OCI-LY3 (cell line): Measurements from ENCODE around the gene MTMR11.

ENCODE experiments used
- H2AFZ ChIP-seq: fragments of 200-600, 300-600 bp; shearing (Covaris generic); 2 replicates; pipeline ENCODE4 v1.6.0; 2014; ENCODE audit warnings: antibody characterized with exemption, low read depth, low read length
- H3K27ac ChIP-seq: fragments of 200-600, 300-600 bp; sonication (generic); 2 replicates; pipeline ENCODE4 v1.5.1; 2014; ENCODE audit warnings: mild to moderate bottlenecking, low read length, moderate library complexity, mixed read lengths
- H3K27me3 ChIP-seq: fragments of 200-600, 300-600 bp; sonication (generic); 2 replicates; pipeline ENCODE4 v1.6.1; 2014; ENCODE audit warnings: low read depth, low read length, mixed read lengths
- H3K36me3 ChIP-seq: fragments of 200-600, 300-600 bp; sonication (generic); replicated peaks from 2 replicates; pipeline ENCODE3; 2014; ENCODE audit warnings: low read depth, low read length, mixed read lengths
- H3K4me1 ChIP-seq: fragments of 300-600, 200-600 bp; sonication (generic); 2 replicates; pipeline ENCODE4 v1.6.1; 2014; ENCODE audit warnings: low read length, mixed read lengths
- H3K4me2 ChIP-seq: fragments of 200-600, 300-600 bp; sonication (generic); 2 replicates; pipeline ENCODE4 v1.6.1; 2014; ENCODE audit warnings: low read length, mixed read lengths
- H3K4me3 ChIP-seq: fragments of 300-600, 200-600 bp; sonication (generic); 2 replicates; pipeline ENCODE4 v1.5.1; 2014; ENCODE audit warnings: antibody characterized with exemption, mild to moderate bottlenecking, low read length, moderate library complexity
- H3K79me2 ChIP-seq: fragments of 300-600, 200-600 bp; shearing (Covaris generic); 2 replicates; pipeline ENCODE4 v1.6.1; 2014; ENCODE audit warnings: mild to moderate bottlenecking, low read length, mixed read lengths
- H3K9ac ChIP-seq: fragments of 300-600, 200-600 bp; shearing (Covaris generic); 2 replicates; pipeline ENCODE4 v1.6.0; 2014; ENCODE audit warnings: mild to moderate bottlenecking, low read length, moderate library complexity
- H3K9me3 ChIP-seq: fragments of 200-600, 300-600 bp; shearing (Covaris generic); 2 replicates; pipeline ENCODE4 v1.6.1; 2014; ENCODE audit warnings: low read length, mixed read lengths; ENCODE audit not compliant: insufficient read depth
- H4K20me1 ChIP-seq: fragments of 200-600, 300-600 bp; sonication (generic); 2 replicates; pipeline ENCODE4 v1.6.1; 2016; ENCODE audit warnings: low read length, mixed read lengths; ENCODE audit not compliant: insufficient read depth
- EZH2phosphoT487 ChIP-seq: fragments of 200-600 bp; shearing (Covaris generic); IDR thresholded peaks from 2 replicates; pipeline ENCODE4 v1.6.1; 2018; ENCODE audit warnings: antibody characterized with exemption, mixed run types, low read depth
- TF ChIP-seq, protein P1 (sequence below): fragments of 200-600, 300-600 bp; sonication (generic); IDR thresholded peaks from 2 replicates; pipeline ENCODE4 v1.5.1; 2014; ENCODE audit warnings: antibody characterized with exemption, low read length, low read depth

Gene MTMR11

GRCh38 chr1:149967041-149967440 is 30.4 kb upstream of the MTMR11 start:
- no peak for TF ChIP-seq EZH2phosphoT487
- TF ChIP-seq, protein P1, sequence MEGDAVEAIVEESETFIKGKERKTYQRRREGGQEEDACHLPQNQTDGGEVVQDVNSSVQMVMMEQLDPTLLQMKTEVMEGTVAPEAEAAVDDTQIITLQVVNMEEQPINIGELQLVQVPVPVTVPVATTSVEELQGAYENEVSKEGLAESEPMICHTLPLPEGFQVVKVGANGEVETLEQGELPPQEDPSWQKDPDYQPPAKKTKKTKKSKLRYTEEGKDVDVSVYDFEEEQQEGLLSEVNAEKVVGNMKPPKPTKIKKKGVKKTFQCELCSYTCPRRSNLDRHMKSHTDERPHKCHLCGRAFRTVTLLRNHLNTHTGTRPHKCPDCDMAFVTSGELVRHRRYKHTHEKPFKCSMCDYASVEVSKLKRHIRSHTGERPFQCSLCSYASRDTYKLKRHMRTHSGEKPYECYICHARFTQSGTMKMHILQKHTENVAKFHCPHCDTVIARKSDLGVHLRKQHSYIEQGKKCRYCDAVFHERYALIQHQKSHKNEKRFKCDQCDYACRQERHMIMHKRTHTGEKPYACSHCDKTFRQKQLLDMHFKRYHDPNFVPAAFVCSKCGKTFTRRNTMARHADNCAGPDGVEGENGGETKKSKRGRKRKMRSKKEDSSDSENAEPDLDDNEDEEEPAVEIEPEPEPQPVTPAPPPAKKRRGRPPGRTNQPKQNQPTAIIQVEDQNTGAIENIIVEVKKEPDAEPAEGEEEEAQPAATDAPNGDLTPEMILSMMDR, result no peak
- H4K20me1 ChIP-seq, result no peaks in the 10 kb centered on the region
- H3K79me2 ChIP-seq, result no peaks in the 10 kb centered on the region

DNA sequence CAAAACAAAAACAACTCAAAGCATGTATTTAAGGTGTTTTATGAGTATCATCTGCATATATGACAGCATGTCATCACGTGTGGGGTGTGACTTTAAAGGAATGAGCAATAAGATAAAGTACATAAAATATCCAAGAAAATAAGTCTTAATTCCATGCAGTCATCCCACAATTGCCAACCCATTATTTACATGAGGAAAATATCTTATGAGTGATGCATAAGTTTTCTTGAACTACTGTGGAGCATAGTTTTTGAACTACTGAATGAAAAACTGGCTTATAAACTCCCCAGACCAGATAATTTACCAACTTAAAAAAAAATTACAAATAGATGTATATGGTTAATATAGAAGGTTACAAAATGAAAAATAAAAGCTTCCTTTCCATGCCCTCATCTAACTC is 29.7 kb upstream of the MTMR11 start:
- no peak overlapping the region for H3K4me2 ChIP-seq
- no peak overlapping the region for H3K27ac ChIP-seq
- TF ChIP-seq EZH2phosphoT487, result no peak
- TF ChIP-seq, protein P1, result no peak
- no peak overlapping the region for H2AFZ ChIP-seq
- no peaks in the 10 kb centered on the region for H3K4me1 ChIP-seq
- no peak overlapping the region for H3K4me3 ChIP-seq
- H3K27me3 ChIP-seq, result no peaks in the 10 kb centered on the region
- H3K79me2 ChIP-seq, result no peaks in the 10 kb centered on the region
- no peaks in the 10 kb centered on the region for H3K9me3 ChIP-seq
- no peak overlapping the region for H3K9ac ChIP-seq
- no peaks in the 10 kb centered on the region for H4K20me1 ChIP-seq
- H3K36me3 ChIP-seq, result peaks cover 17% of the 10 kb centered on the region

More at GRCh38 chr1:149967041-149967440, 30.4 kb upstream of the MTMR11 start:
- no peaks in the 10 kb centered on the region for H3K27me3 ChIP-seq
- peaks cover 17% of the 10 kb centered on the region for H3K36me3 ChIP-seq
- H3K27ac ChIP-seq, result no peak overlapping the region
- no peak overlapping the region for H2AFZ ChIP-seq
- no peaks in the 10 kb centered on the region for H3K4me1 ChIP-seq
- no peak overlapping the region for H3K4me3 ChIP-seq
- H3K9me3 ChIP-seq, result no peaks in the 10 kb centered on the region
- no peak overlapping the region for H3K4me2 ChIP-seq
- H3K9ac ChIP-seq, result no peak overlapping the region

DNA sequence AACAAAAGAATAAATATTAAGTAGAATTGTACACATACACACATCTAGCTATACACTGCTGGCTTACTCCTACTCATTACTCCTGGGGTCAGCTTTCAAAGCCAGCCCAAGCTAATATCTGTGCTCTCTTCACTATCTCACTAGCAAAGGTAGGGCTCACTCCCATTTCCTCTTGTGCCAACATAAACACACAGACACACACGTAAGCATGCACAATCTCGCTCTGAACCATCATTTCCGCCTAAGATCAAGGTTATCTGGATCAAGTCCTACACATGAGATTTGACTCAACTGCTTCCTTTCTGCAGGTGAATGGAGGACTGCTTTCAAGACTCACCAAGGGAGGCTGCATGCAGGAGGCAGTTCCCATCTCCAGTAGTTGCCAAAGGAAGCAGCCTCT is 28.8 kb upstream of the MTMR11 start:
- Histone ChIP-seq H3K79me2 (no peaks in the 10 kb centered on the region), H2AFZ (no peak overlapping the region), H4K20me1 (no peaks in the 10 kb centered on the region), H3K27me3 (no peaks in the 10 kb centered on the region), H3K36me3 (peaks cover 17% of the 10 kb centered on the region), H3K4me3 (no peak overlapping the region), H3K9me3 (no peaks in the 10 kb centered on the region), H3K9ac (no peak overlapping the region), H3K4me1 (no peaks in the 10 kb centered on the region), H3K4me2 (no peak overlapping the region), H3K27ac (no peak overlapping the region)
- TF ChIP-seq, protein P1, result no peak
- no peak for TF ChIP-seq EZH2phosphoT487

GRCh38 chr1:149963358-149963757 is 26.7 kb upstream of the MTMR11 start:
- Histone ChIP-seq H3K79me2 (no peaks in the 10 kb centered on the region), H2AFZ (no peak overlapping the region), H3K9me3 (no peaks in the 10 kb centered on the region), H3K27me3 (no peaks in the 10 kb centered on the region), H3K4me3 (no peak overlapping the region), H3K4me2 (no peak overlapping the region), H3K4me1 (no peaks in the 10 kb centered on the region), H3K9ac (no peak overlapping the region), H3K27ac (no peak overlapping the region), H4K20me1 (no peaks in the 10 kb centered on the region), H3K36me3 (peaks cover 22% of the 10 kb centered on the region)
- TF ChIP-seq, protein P1, result no peak
- TF ChIP-seq EZH2phosphoT487, result no peak
